Testis (tissue), 2 donors: ENCODE data around the gene HOXD1.

Experiments used
- CTCF ChIP-seq, 3 experiments: fragments of 450-650 bp in 2 of 3; fragments of 200-600 bp in 1 of 3; sonication (generic) in 1 of 3; IDR thresholded peaks; one replicate each; pipeline ENCODE4 v1.5.1; 2016 to 2019; ENCODE audit warnings: antibody characterized with exemption in 3 of 3, mild to moderate bottlenecking in 2 of 3, moderate library complexity in 1 of 3
- POLR2A ChIP-seq: fragments of 450-650 bp; IDR thresholded peaks from one replicate; pipeline ENCODE4 v1.6.1; 2017; ENCODE audit warnings: antibody characterized with exemption, mild to moderate bottlenecking, moderate library complexity

- TF ChIP-seq CTCF (IDR thresholded peaks at IDR 0.05): no peak
- no peak for TF ChIP-seq POLR2A
These were observed 28.1 kb upstream of the HOXD1 start for GRCh38 chr2:176160251-176160985.
